Activated CD8-positive, alpha-beta memory T cell treated with anti-CD3 and anti-CD28 coated beads for 24 hours (primary cell): Measurements from ENCODE around the gene SLC25A20.
A peak's percentile ranks its signal among the peaks of the same experiment; 100 is the strongest.

Experiments
- DNase-seq: peaks from one replicate; pipeline ENCODE4 v3.0.0-alpha.2; 2020

SLC25A20 gene

DNA sequence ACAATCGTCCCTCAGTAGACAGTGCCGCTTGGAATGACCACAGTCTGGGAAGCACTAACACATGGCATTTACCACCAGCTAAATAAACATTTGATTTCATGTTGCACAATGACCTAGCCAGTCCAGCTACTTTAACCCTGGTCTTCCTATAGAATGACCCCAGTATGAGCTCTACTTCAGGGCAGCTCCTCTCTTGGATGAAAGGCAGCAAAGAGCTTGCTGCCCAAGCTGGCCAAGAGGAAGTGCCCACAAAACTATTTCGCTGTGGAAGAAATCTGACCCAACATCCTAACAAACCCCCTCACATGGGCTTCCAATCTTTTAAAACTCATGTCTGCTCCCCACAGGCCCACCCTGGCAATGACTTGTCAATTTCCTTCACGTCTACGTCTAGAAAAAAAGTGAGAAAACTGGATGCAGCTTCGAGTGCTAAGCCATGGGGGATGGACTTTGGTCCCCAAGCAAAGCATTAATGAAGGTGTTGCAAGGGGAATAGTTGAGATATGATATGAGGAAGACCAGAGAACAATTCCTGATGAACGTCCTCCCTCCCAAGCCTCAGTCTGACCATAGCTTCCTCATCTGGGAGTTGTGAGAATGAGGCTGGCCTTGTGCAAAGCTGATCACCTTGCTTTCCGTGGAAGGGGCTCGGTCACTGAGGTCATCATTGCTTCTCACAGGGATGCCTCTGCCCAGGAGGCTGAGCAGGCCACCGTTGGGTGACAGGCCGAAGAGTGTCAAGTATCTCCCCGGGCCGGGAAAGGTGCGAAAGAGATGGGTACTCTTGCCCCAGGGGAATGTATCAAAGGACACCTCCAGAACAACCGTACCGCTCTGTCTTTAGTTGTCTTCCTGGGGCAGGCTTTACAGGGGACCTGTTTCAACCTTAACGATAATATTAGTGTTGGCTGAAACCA lies 964 bp downstream of the SLC25A20 start:
- peak; percentile 61 for DNase-seq

DNA sequence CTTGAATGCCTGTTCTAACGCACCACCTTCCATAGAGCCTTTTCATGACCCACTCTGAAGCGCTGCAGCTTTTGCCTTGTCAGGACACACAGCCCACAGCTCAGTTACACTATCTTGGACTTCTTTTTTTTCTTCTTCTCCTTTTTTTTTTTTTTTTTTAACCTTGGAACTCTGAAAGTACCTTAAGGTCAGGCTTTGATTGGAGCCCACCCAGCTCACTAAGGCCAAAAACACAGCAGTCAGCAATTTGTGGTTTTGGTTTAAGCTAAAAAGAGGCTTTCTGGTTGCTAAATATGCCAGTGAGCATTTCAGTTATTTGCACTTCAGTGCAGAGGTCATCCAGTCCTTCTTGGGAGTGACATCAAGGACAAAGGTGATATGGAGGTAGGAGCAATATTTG lies 1.7 kb downstream of the SLC25A20 start:
- no peak for DNase-seq

DNA sequence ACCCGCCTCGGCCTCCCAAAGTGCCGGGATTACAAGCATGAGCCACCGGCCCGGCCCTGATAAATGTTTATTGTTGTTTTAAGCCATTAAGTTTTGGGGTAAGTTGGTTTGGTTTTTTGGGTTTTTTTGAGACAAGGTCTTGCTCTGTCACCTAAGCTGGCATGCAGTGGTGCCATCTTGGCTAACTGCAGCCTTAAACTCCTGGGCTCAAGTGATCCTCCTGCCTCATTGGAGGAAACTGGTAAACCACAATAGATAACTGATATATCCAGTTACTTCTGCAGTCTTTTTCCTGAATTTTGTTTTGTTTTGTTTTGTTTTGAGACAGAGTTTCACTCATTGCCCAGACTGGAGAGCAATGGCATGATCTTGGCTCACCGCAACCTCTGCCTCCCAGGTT lies 4.2 kb downstream of the SLC25A20 start:
- DNase-seq, result no peak

DNA sequence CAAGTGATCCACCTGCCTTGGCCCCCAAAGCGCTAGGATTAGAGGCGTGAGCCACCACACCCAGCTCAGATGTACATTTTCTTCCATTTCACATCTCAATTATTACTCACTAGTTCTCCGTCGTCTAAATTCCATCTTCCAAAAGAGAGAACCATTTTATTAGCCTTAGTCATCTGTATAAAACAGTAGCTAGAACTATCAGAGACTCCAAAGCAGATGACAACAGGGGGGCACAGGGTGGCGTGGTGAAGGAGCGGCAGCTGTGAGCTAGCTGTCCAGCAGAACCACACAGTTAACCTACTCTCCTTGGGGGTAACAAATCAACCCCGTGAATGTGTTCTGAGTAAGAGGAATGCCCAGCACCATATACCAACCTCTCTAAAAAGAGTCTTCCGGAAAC lies 7.1 kb downstream of the SLC25A20 start:
- DNase-seq, result no peak

DNA sequence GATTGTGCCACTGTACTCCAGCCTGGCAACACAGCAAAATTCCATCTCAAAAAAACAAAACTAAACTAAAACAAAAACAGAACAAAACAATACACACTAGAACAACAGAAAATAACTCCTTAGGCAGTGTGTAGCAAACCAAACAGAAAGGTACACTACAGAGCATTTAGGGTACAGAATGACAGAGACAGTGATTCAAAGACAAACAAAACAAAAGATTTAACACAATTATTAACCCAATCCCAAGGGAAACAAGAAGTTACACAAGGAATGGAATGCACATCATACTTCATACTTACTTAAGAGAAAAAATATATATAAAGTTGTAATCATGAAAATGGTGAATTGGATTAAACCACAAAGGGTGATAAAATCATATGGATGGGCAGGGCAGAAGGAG lies 12.9 kb downstream of the SLC25A20 start:
- no peak for DNase-seq

DNA sequence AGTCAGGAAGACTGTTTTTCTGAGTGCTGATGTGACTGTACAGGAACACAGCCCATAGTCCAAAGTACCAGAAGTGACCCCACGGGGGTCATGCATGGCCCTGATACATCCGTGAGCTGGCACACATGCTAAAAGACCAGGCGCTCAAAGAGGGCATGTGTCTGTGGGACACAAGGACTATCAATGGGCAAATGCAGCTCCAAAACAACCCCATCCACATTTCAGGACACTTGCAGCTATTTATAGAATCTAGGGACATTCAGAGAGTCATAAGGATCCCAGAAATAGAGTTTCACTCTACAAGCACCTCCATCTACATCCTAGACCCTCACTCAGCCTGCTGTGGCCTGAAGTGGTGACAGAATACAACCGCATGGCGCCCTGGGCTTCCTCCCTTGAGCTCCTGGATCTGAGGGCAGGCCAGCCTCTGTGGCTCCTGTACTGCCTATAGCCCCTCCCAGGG lies 17.0 kb downstream of the SLC25A20 start:
- no peak for DNase-seq

DNA sequence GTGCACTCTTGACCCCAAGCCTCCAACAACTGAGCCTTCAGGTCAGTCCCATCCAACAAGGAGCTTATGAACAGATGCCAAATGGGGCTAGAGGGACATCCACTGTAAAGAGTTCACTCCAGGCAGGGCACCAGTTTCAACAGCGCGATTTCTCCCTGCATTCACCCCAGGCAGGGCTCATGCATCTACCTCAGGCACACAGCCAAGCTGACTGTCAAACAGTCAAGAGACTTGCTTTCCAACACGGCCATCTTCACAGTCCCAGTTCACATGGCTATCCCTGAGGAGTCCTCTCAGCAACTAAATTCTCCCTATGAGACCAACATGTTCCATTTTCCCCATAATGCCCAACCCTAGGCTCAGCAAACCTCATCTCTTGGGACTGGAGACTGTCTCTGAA lies 17.7 kb downstream of the SLC25A20 start:
- no peak for DNase-seq

DNA sequence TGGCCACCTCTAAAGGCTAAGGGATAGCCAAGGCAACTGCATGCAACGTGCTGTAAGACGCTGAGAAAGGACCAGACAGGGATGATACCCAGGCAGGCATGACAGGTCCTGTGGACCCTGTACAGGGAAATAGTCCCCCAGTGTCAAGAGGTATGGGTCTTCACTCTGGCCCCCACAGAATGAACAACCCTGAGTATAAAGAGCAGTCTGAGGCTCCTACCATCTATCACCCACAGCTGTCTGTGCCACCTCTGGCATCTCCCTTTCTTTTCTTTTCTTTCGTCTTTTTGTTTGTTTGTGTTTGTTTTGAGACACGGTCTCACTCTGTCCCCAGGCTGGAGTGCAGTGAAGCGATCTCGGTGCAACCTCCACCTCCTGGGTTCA lies 18.7 kb downstream of the SLC25A20 start:
- no peak for DNase-seq

DNA sequence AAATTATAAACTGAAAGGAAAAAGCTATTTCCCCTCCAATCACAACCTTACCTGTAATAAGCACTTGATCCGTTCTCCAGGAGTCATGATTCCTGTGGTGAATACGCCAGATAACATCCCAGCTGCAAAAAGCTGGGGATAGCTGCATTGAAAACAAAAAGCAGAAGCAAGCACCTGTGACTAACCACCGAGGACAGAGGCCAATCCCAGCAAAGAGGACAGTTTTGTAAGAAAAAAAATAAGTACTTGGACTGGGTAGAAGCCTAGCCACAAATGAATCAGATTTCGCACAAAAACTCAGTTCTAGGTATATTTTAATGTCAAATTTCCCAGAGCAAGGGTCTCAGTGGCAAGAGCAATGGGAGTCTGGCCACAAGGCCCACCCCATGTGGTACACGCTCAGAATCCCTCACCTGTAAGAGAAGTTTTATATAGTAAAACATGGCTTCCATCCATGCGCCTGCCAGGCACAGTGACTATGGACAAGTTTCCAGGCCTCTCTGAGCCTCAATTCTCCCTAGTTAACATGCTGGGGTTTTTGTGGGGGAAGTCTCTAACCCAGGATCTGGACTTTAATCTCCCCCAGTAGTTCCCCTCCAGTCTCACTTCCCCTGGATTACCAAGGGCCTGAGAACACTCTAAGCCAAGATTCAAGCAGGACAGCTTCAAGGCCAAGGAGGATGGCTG lies 19.2 kb downstream of the SLC25A20 start:
- no peak for DNase-seq

DNA sequence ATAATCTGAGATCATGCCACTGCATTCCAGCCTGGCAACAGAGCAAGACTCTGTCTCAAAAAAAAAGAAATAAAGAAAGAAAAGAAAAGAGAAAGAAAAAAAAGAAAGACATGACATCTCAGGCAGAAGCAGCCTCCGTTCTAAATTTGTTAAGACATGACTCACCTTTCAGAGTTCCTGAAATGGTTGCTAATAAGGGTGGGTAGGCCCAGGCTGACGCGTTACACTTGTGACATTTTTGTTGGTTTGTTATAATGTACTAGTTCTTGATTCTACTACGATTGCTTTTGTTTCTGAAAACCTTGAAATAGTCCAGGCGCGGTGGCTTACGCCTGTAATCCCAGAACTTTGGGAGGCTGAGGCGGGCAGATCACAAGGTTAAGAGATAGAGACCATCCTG lies 21.0 kb downstream of the SLC25A20 start:
- DNase-seq, result no peak

DNA sequence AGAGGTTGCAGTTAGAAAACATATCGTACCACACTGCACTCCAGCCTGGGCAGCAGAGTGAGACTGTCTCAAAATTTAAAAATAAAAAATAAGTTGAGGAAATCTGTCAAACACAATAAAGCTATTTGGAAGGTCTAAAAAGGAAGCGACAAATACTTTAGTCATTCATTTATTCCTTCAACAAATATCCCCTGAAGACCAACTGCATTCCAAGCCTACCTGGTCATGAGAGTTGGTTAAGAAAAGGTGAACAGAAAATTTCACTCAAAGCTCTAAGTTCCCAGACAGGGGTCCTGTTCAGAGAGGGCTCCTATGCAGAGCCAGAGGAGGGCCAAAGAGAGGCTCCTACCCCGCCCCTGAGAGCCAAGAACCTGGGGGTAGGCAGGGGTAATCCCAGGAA lies 35.6 kb downstream of the SLC25A20 start:
- DNase-seq, result no peak

DNA sequence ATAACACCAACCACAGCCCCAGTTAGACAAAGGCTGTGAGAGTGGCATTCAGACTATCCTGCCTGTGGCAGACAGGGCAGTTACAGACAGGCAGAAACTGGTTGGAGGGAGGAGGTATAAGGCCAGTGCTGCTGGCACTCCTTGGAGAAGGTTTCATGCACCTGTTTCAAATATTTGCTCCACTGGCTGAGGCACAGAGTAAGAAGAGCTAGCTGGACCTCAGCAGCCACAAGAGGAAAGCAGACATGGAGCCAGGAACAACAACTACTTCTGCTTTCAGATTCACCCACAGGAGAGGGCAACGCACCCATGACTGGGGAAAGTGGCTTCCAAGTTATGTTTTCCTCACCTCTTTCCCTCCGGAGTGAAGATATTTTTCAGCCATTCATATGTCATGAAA lies 39.5 kb downstream of the SLC25A20 start:
- DNase-seq, result no peak

DNA sequence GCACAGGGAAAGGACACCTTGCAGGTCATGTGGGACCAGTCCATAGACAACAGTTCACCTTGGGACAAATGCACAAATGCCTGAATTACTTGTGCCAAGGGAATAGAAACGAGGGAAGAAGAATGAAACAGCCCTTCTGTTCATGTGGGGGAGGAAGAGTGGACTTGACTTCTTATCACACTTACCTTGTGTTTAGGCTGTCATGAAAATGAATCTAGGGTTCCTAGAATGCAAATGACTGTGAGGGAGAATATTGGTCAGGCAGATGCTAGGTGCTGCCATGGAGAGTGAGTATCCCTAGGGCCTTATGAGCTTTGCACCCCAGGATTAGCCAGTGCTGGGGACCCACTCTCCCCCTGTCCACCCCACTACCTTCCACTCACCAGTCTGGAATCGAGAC lies 40.0 kb downstream of the SLC25A20 start:
- no peak for DNase-seq

DNA sequence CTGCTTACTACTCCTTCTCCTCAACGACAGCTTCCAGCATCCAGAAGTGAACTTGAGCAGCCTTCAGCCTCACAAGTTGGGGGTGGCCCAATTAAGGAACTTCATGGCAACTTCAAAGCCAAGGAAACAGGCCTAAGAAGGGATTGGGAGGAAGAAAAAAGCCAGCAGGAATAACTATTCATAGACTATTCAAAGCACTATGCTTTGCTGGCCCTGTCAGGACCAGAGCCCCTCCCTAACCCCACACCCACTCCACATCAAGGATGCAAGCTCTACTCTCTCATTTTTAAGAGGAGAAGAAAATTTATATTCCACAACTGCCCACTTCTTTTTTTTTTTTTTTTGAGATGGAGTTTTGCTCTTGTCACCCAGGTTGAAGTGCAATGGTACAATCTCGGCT lies 41.0 kb downstream of the SLC25A20 start:
- no peak for DNase-seq

DNA sequence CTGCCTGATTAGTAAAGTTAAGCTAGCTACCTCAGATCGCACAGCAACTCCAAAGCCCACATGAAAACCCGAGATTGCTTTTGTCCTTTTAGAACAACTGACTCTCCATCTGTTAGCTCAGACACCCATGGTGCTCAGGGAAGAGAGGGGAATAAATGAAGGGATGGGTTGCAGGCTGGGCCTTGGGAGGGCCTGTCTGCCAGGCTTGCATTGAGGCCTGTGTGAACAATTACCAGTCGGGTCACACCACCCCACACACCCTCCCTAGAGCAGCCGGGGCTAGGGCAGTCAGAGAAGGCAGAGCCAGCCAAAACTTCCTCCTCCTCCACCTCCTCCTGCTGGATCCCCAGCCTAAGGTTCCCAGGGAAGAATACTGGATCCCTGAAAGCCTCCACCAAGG lies 42.2 kb downstream of the SLC25A20 start:
- no peak for DNase-seq

DNA sequence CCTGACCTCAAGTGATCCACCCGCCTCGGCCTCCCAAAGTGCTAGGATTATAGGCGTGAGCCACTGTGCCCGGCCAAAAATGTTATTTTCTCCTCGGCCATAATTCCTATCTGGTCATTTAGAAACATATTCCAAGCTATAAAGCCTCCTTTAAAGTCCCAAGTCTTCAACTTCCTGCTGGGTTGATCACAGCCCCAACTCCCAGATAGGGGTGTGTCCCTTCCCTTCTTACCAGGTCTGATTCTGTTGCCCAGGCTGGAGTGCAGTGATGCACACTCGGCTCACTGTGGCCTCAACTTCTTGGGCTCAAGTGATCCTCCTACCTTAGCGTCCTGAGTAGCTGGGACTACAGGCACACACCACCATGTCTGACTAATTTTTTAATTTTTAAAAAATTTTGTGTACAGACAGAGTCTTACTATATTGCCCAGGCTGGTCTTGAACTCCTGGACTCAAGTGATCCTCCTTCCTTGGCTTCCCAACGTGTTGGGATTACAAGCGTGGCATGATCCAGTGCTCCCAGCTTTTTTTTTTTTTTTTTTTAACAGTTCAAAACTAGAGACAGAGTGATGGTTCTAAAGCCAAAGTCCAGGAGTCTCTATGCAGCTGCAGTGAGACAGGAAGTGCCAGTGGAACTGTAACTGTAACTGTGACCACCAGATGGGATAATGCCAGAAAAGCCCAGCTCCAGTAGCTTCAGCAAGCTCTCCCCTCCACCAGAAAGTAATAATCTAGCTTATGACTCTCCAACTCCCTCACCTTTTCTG lies 42.8 kb downstream of the SLC25A20 start:
- no peak for DNase-seq

DNA sequence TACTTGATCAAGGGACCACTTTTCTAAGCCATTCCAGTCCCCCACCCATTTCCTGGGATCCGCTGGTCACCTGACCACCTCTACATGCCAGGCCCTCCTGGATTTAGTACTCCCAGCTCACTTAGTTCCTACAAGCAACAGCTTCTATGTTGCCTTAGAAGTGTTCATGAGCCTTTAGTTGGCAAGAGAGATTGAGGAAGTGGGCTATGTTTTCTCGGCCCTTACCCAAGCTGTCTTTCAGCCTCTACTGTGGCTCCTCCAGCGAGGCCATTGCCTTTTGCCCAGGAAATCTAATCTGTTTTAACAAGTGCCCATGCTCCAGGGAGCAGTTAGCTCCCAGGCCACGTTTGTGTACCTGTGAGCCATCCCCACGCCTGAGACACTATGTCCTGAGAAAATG lies 46.5 kb downstream of the SLC25A20 start:
- DNase-seq, result no peak

DNA sequence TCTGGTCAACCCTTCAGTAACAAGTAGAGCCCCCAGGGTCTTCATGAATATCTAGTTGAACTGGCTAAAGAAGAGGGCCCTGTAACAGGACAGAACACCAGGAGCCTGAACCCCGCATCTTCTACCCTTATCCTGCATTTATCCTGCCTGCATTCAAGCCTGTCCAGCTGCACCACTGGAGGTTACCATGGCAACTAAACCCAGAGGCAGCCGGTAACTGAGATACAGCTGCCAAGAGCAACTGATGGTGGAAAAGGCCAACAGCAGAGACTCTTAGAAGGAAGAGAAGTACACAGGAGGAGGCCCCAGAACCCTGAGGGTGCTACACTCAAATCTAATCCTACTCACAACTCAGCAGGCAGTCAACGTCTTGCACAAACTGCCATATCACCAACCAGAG lies 47.3 kb downstream of the SLC25A20 start:
- no peak for DNase-seq

DNA sequence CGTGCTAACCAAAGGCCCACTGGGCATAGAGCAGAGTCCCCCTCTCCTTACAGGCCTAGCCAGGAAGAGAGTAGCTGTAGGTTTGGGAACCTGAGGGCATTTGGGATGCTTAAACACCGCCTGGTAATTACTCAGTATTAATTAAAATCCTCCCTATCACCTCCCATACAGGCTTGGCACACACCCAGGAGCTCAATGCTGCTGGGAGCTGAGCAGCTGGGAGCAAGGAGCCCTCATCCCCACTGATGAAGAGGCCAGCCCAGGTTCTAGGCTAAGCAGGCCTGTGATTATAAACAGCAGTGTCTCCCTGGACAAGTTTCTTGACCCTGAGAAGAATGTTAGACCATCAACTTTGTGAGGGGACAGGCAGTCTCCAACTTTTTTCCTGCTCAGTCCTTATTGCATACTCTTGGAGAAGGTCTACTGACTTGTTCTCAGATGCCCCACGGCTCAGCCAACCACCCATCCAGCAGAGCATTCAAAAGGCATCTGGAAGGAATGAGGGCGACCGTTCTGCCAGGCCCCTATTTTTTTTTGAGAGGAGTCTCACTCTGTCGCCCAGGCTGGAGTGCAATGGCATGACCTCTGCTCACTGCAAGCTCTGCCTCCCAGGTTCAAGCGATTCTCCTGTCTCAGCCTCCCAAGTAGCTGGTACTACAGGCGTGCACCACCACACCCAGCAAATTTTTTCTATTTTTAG lies 49.7 kb downstream of the SLC25A20 start:
- DNase-seq, result no peak

DNA sequence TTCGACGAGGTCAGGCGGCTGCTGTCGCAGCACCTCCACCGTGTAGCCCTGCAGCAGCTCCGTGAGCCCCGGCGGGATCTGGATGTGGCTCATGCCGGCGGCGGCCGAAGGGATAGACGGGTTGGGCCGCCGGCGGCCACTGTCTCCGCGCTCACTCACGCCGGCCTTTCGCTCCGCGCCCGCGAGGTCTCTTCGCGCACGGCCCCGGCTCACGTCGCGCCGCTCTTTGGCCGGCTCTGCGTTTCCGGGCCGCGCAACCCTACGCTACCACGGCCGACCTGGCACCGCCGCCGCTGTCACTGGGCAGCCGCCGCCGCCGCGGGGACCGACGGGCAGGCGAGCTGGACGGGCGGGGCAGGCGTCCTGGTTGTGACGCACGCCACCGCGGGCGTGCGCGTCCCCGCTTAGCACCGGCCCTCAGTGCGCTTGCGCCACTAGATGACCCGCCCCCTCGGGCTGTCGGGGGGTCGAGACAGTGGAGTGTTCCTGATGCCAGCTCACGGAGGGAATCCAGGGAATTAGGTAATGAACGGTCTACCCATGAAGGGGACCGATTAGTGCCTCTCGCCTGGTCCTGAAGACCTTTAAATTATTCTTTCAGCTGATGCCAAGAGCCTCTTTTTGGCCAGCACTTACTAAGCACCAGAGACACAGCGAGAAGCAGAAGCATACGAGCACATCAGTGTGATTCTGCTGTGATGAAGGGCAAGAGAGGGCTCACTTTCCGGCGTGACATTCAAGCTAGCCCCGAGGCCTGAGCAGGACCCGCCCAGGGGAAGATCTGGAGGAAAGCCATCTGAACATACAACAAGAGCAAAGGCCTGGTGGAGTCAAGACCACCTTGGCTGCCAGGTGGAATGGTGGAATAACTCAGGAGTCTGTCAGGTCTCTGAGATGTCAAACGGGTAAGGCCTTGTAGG lies 50.9 kb downstream of the SLC25A20 start, which contains the start of gene PRKAR2A:
Gene PRKAR2A, minus strand, starts transcription at position 371 of the 920 bp plus-strand sequence. Its CDS starts 278 bp downstream, at position 93.
- DNase-seq, result peak; percentile 93

DNA sequence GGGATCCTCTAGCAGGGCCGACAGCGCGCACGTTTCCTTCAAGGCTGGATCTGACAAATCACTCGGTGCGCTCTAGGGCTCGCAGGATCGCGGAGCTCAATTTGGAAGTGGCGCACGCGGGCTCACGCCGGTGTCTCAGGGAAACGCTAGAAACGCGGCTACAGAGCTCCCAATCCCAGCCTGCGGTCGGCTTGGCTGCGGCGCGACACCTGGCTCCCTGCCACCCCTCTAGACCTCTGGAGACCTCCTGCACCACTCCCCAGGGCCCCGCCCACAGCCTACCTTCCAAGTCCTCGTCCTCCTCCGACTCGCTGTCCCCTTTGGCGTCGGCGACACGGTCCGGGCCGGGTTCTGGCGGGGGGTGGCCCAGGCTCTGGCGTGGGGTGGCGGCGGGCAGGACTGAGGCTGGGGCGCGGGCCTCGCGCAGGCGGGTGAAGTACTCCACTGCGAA lies 51.6 kb downstream of the SLC25A20 start:
- peak; percentile 82 for DNase-seq

DNA sequence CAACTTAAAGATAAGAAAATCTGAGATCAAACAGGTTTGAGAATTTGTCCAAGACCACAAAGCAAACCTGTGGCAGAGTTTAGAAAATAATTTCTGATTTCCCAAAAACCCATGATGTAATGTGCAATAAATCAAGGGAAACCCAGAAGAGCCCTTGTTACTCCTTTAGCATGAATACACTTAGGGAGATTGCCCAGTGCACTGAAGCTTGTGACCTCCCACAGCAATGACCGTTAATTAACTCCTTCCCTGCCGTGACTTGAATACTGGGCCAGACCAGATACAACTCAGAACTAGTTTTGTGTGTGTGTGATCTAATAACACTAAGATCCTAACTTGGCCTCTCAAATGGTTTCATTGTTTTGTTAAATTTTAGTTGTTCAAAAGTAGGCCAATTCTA lies 53.5 kb downstream of the SLC25A20 start:
- no peak for DNase-seq
